GM15510 (cell line): Measurements from ENCODE around the gene EMC6.

ENCODE experiments used
- POLR2A ChIP-seq: IDR thresholded peaks from 3 replicates; pipeline ENCODE4 v1.6.1; 2011; ENCODE audit warnings: borderline replicate concordance; ENCODE audit not compliant: insufficient read length; ENCODE audit errors: extremely low read depth

EMC6 gene

GRCh38 chr17:3683054-3683511 is 14.5 kb downstream of the EMC6 start:
- TF ChIP-seq POLR2A, result no peak

GRCh38 chr17:3685174-3685573 is 16.6 kb downstream of the EMC6 start:
- TF ChIP-seq POLR2A, result no peak

DNA sequence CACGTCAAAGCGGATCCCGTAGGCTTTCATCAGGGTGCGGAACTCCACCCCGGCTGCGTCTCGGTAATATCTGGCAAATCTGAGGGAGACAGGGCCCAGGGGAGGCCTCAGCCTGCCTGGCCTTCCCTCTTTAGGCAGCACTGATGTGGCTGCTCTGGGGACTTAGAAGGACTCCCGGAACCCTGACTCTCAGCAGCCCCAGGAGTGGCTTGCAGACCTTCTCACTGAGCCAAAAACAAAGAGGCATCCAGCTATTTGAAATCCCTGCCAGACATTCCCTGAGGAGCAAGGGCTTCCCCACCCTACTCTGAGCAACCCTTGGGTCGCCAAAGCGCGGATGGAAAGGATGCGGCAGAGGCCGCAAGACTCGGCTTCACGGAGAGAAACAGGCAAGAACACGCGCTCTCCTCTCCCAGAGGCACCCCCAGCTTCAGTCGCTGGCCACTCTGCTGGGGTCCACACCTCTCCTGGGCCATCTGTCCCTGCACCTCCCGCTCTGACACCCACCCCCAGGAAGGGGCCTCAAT is 19.5 kb downstream of the EMC6 start:
- no peak for TF ChIP-seq POLR2A

- no peak for TF ChIP-seq POLR2A
Observed at GRCh38 chr17:3688852-3689261, 20.2 kb downstream of the EMC6 start.

DNA sequence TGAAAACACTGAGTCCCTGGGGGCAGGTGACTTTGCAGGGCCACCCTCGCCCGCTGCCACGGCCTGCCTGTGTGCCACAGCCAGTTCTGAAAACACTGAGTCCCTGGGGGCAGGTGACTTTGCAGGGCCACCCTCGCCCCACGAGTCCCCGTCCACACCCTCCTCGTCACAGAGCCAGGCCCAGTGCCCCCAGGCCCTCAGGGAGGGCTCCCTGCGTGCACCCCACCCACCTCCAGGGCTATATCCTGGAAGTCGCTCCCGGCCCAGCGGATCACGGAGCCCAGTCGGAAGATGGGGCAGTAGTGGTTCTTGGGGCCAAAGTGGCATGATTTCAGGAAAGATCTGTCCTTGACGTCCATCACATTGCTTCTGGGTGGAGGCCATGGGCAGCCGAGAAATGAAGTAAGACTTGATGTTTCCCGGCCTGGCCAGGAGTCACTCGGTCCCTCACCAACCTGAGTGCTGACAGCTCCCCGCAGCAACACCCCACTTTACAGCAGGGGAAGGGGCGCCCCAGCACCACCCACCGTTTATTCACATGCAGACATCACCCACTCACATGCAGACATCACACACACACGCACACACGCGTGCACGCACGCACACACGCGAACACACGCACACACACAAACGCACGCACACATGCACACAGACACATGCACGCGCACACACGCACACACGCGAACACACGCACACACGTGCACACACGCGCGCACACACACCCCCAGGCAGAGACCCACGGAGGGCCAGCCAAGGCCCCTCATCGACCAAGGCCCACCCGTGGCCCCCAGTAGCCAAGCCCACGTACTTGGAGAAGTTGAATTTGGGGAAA is 20.9 kb downstream of the EMC6 start:
- TF ChIP-seq POLR2A, result no peak

DNA sequence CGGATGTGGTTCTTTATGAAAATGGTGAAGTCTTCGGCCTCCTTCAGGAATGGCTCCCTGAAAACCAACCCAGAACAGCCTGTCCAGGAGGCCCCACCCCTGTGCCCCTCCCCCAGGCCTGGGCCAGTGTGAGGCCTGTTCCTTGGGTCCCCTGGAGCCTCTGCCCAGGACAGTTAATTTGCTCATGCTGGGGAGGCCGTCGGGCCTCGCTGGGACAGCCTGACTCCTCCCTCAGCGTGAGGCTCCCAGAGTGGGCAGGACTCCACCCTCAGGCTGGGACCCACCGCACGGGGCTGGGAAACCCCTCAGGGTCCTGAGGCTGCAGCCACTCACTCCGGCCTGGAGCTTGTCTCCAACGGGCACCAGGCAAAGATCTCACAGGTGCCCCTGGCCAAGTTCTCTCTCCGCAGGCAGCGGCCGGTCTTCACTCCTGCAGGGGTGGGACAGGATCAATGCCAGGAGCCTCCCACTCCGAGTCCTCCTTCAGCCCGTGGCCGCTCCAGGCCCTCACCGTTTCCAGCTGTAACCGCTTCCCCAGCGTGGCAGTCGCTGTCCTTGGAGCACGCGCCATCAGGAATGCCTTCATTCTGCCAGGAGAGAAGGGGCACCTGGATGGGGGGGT is 21.6 kb downstream of the EMC6 start:
- TF ChIP-seq POLR2A, result no peak

GRCh38 chr17:3691617-3692067 is 23.0 kb downstream of the EMC6 start:
- no peak for TF ChIP-seq POLR2A

- no peak for TF ChIP-seq POLR2A
Observed at GRCh38 chr17:3692346-3692745, 23.7 kb downstream of the EMC6 start.

DNA sequence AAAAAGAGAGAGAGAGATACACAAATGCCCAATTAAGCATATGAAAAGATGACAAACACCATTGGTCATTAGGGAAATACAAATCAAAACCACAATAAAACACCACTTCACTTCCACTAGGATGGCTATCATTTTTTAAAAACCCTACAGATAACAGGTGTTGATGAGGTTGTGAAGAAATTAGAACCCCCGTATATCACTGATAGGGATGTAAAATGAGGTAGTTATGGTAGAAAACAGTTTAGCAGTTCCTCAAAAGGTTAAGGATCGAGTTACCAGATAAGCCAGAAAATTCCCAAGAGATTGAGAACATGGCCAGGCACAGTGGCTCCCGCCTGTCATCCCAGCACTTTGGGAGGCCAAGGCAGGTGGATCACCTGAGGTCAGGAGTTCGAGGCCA is 24.5 kb downstream of the EMC6 start:
- no peak for TF ChIP-seq POLR2A

GRCh38 chr17:3693829-3694231 is 25.2 kb downstream of the EMC6 start:
- no peak for TF ChIP-seq POLR2A

DNA sequence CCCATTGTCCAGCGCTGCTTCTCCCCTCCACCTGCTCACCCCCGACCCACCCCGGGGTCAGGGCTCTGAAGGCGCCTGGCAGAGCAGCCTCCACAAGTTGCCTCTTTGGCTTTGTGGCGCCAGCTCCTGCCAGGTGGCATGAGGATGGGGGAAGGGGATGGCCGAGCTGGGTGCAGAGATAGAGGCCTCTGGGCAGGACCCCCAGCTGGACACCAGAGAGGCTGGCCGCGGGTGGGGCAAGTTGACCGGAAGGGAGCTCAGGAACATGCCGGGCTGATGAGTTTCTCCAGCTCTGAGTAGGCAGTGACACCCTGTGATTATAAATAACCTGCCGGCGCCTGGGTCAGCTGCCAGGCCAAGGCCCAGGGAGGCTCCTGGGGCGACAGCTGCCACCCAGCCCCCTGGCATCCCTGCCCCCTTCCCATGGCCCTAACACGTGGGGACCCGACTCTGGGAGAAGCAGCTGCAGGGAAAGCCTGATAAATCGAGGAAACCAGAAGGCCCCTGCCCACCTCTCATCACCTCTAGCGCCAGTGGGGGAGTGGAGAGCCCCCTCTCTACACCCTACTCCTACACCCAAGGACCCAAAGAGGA is 26.6 kb downstream of the EMC6 start:
- no peak for TF ChIP-seq POLR2A

- peak; percentile 55 for TF ChIP-seq POLR2A
Observed at GRCh38 chr17:3695723-3696411, 27.3 kb downstream of the EMC6 start, which contains the start of gene P2RX5. TSS of gene P2RX5 (minus strand) at chr17:3696155. CDS start at chr17:3696005, 150 bp downstream.

DNA sequence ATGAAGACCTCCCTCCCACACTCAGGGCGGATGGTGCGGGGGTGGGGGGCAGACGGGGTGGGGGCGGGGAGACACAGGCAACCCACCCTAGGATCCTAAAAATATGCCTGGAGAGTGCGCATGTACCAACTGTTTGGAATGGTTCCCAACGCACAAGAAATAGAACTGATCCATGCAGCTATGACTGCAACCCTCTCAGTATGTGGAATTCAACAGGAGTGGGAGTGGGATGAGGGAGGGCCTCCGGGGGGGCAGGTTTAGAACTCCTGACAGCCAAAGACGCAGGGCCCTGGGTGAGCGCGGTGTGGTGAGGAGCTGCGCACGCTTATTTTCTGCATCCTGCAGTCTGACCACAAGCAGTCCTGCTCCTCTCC is 28.5 kb downstream of the EMC6 start:
- no peak for TF ChIP-seq POLR2A

- TF ChIP-seq POLR2A, result no peak
Observed at GRCh38 chr17:3698139-3698538, 29.5 kb downstream of the EMC6 start.

DNA sequence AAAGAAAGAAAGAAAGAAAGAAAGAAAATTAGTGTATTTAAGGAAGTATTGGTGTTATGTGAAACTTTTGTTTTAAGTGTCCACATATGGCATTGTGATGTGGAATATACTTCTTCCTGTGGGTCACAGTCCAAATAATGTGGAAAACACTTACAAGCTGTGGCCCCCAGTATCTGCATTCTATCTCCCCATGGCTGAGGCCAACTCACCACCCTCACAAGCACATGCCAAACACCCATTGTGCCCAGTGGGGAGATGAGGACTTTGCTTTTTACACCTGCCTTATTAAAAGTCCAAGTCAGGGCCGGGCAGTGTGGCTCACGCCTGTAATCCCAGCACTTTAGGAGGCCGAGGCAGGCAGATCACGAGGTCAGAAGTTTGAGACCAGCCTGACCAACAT is 31.3 kb downstream of the EMC6 start:
- no peak for TF ChIP-seq POLR2A
